ENCODE data around the gene MPG. TPM values are rescaled to one million over a fixed set of nuclear protein-coding genes. Genes with fewer than 3 reads are reported as not detected.
"Not testable (repeated sequence)": the region's sequence is repeated elsewhere in the genome, so short reads cannot be mapped to it uniquely, and the experiment has no call there.

Gene MPG
- polyA plus RNA-seq (2011; rRNA removed) (73.3 and 117 TPM in 2 replicates), polyA minus RNA-seq (2011; rRNA and poly(A)+ RNA removed) (28.2 and 41.2 TPM in 2 replicates)

GRCh38 chr16:77807-78443 lies at the start of gene MPG:
Gene MPG (plus strand): TSS chr16:78225. CDS start chr16:78310, 85 bp downstream.
- ChIA-PET CTCF (interaction anchor here (6.4 to 21.0 kb wide), 2 partner anchors 12 to 14 kb away, joined by 57 to 544 read pairs; no protein-coding TSS in a partner anchor), POLR2A (no interaction called here)
- TF ChIP-seq CTCF (IDR thresholded peaks at IDR 0.05; ENCODE audit: insufficient read depth, low read depth, low read length) = no peak
- Histone ChIP-seq H3K4me3 (ENCODE audit: low read depth, low read length) (peak within 1 kb of the TSS; percentile 74), H3K27me3 (ENCODE audit: control insufficient read depth, insufficient read depth, low read length) (no peaks in the 10 kb centered on the region), H3K36me3 (ENCODE audit: control insufficient read depth, insufficient read depth, low read length) (peaks cover 13% of the 10 kb centered on the region)
- no peak for DNase-seq (ENCODE audit: low read depth)

DNA sequence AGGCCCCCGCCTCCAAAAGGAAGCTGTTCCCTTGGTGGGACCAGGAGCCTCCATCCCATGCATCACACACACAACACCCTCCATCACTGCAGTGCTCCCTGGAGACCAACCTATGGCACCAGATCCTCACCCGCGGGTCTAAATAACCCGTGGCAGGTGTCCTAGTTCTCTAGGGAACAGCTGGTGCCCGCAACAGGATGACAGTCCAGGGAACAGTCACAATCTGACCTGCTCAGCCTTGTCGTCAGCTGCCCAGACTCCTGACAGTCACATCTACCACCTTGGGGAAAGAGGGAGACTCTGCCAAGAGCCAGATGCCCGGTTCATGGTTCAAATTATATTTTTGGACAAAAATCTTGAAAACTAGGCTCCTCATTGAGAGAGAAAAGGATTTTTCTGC lies 47.4 kb upstream of the MPG start:
- H3K27me3 ChIP-seq (ENCODE audit: control insufficient read depth, insufficient read depth, low read length); H3K4me3 ChIP-seq (ENCODE audit: low read depth, low read length); H3K36me3 ChIP-seq (ENCODE audit: control insufficient read depth, insufficient read depth, low read length); CTCF ChIA-PET; POLR2A ChIA-PET; DNase-seq (ENCODE audit: low read depth): not testable (repeated sequence)

DNA sequence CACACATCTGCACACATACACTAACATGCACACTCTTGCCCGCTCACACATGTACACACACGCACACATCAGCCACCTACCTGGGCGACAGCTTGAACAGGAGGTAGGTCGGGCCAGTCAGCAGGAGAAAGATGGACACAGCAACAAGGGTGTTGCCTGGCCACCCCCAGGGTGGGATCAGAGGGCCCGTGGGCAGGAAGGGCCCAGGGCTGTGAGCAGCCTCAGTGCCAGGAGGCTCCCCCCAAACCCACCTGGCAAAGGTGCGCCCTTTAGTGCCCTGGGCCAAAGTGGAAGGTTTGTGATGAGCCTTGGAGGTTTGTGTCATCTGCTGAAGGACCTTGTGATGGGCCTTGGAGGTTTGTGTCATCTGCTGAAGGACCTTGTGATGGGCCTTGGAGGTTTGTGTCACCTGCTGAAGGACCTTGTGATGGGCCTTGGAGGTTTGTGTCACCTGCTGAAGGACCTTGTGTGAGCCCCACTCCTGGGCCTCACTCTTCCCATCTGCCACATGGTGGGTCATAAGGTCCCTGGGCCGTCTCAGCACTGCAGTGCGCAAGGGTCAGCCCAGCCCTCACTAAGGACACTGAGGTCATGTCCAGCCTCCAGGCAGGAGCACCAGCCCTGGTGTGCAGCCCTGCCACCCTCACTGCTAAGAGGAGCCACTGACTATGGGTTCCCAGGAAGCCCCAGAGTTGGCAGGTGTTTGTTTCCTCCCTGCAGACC lies 44.7 kb upstream of the MPG start:
- CTCF ChIA-PET; H3K36me3 ChIP-seq (ENCODE audit: control insufficient read depth, insufficient read depth, low read length); H3K27me3 ChIP-seq (ENCODE audit: control insufficient read depth, insufficient read depth, low read length); H3K4me3 ChIP-seq (ENCODE audit: low read depth, low read length); DNase-seq (ENCODE audit: low read depth); POLR2A ChIA-PET: not testable (repeated sequence)

DNA sequence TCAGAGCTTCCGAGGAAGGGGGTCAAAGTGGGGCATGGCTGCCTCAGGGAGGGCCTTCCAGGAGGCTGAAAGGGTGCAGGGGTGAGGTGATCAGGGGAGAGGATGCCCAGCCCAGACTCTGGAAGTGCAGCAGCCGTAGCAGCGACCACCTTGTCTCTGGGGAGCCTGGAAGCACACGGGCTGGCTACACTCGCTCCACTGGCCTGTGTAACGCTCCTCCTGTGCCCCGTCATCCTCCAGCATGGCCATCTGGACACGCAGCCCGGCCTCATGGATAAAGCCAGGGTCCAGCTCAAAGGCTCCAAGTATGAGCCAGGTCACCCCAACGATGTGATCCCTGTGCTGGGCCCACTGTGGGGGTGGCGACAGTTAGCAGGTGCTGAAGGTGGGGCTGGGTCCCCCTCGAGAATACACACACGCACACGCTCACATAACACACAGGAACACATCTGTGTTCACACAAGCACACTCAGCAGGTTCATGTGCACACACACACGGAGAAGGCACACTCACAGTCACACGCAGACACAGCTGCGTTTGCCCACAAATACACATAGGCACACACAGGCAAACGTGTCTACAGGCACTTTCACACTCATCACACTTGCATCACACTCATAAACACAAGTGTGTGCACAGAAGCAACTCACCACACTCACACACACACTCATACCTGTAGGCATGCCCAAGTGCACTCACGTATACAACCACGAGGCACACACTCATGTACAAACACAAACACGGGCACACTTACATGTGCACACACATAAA lies 44.0 kb upstream of the MPG start:
- H3K36me3 ChIP-seq (ENCODE audit: control insufficient read depth, insufficient read depth, low read length) = no peaks in the 10 kb centered on the region
- DNase-seq (ENCODE audit: low read depth) = no peak
- CTCF ChIA-PET = no interaction called here
- TF ChIP-seq CTCF (IDR thresholded peaks at IDR 0.05; ENCODE audit: insufficient read depth, low read depth, low read length) = no peak
- no peak overlapping the region for H3K4me3 ChIP-seq (ENCODE audit: low read depth, low read length)
- H3K27me3 ChIP-seq (ENCODE audit: control insufficient read depth, insufficient read depth, low read length) = no peaks in the 10 kb centered on the region
- POLR2A ChIA-PET = no interaction called here

GRCh38 chr16:34648-34987 lies 43.4 kb upstream of the MPG start:
- CTCF ChIA-PET = no interaction called here
- Histone ChIP-seq H3K36me3 (ENCODE audit: control insufficient read depth, insufficient read depth, low read length) (no peaks in the 10 kb centered on the region), H3K4me3 (ENCODE audit: low read depth, low read length) (no peak overlapping the region), H3K27me3 (ENCODE audit: control insufficient read depth, insufficient read depth, low read length) (no peaks in the 10 kb centered on the region)
- no peak for TF ChIP-seq CTCF (IDR thresholded peaks at IDR 0.05; ENCODE audit: insufficient read depth, low read depth, low read length)
- POLR2A ChIA-PET = no interaction called here
- DNase-seq (ENCODE audit: low read depth) = no peak

DNA sequence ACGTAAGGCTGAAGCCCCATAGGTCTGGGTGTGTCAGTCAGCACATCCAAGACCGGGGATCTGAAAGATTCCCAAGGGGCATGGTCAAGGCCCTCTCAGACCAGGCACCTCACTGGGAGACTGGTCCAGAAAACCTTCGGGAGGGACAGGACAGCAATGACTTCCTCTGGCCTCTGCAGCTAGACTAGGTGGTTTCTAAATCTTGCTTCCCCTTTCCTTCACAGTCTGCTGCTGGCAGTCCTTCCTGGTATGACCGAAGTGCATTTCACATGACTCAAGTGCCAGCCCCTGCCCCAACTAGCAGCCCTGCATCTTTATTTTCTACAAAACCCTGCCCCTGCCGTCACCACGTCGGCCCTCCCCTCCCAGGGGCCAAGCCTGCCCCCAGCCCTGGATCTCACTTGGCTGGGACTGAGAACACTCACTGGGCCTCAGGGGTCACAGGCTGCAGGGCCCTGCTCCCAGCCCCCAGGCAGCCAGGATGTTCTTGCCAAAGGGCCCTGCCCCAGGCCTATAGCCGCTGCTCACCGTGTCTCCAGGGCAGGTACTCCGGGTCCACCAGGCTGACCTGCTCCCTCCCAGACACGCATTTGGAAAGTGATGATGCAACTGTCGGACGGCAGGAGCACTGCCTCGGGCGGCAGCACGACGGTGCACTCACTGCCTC lies 42.9 kb upstream of the MPG start:
- CTCF ChIA-PET = no interaction called here
- no peak for DNase-seq (ENCODE audit: low read depth)
- POLR2A ChIA-PET = no interaction called here
- H3K4me3 ChIP-seq (ENCODE audit: low read depth, low read length) = no peak overlapping the region
- no peaks in the 10 kb centered on the region for H3K27me3 ChIP-seq (ENCODE audit: control insufficient read depth, insufficient read depth, low read length)
- no peak for TF ChIP-seq CTCF (IDR thresholded peaks at IDR 0.05; ENCODE audit: insufficient read depth, low read depth, low read length)
- no peaks in the 10 kb centered on the region for H3K36me3 ChIP-seq (ENCODE audit: control insufficient read depth, insufficient read depth, low read length)

All from BJ (cell line).